CMK (cell line): ENCODE measurements around the gene SCRT2.
"Not testable (repeated sequence)": the region's sequence is repeated elsewhere in the genome, so short reads cannot be mapped to it uniquely, and the experiment has no call there.

Experiments
- DNase-seq: peaks from one replicate; pipeline ENCODE4 v3.0.0-alpha.2; 2010; ENCODE audit warnings: low read depth

The SCRT2 gene

DNA sequence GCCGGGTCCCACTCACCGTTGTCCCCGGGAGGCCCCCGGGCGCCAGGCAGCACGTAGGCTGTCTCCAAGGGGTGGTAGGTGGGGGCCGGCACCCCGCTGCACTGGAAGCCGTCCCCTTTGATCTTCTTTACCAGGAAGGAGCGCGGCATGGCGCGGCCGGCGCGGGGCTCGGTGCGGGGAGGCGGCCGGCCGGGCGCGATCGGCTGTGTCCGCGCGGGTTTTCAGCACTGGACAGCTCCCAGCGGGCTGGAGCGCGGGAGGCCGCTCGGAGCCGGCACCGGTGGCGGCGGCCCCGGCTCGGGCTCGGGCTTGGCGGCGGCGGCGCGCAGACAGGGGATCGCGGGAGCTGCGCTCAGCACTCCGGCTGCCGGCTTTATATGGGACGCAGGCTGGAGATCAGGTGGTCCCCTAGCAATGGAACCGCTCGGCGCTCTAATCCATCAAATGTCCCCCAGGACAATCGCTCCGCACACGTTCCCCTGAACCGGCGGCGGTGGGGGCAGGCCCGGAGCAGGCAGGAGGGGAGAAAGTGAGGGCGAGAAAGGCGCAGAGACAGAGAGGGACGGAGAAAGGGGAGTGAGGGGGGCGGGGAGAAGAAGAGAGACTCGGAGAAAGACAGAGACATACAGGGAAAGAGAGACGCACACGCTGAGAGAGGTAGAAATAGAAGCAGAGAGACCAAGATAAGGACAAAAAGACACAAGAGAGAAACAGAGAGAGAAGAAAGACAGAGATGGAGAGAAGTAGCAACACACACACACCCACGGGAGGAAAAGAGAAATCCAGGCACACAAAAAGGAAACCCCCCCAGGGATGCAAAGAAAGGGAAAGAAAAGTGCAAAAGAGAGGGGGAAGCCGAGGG is at the start of gene SCRT2:
SCRT2 (minus strand) TSS at position 350 of the 862 bp plus-strand sequence; CDS start at position 149, 201 bp downstream.
- DNase-seq, result peak; percentile 41

DNA sequence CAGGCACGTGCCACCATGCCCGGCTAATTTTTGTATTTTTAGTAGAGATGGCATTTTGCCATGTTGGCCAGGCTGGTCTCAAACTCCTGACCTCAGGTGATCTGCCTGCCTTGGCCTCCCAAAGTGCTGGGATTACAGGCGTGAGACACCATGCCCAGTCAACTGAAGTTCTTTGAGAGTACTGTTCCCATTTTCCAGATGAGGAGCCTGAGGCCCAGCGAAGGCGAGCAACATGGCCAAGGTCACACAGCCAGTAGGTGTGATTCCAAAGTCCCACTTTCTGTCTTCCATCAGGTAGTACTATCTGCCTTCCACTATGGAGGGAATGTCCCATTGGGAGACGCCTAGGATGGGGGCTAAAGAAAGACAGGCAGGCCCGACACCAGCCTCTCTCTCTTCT is 49.2 kb upstream of the SCRT2 start:
- not testable (repeated sequence) for DNase-seq

DNA sequence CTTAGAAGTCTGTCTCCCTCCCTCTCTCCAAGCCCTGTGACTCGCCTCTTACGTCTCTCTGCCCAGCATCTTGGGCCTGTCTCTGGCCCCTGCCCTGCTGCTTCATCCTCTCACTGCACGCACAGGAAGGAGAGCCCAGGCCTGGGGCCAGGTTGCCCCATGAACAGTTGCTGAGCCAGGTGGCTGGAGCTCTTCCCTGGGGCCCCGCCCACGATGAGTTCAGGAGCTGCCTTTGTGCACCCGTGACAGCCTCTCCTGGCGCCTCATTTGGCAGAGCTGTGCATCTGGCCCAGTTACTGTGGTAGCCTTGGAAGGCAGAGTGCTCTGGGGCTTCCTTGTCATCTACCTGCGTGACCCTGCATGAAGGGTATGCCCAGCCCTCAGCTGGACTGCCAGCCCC is 48.2 kb upstream of the SCRT2 start:
- DNase-seq, result no peak

DNA sequence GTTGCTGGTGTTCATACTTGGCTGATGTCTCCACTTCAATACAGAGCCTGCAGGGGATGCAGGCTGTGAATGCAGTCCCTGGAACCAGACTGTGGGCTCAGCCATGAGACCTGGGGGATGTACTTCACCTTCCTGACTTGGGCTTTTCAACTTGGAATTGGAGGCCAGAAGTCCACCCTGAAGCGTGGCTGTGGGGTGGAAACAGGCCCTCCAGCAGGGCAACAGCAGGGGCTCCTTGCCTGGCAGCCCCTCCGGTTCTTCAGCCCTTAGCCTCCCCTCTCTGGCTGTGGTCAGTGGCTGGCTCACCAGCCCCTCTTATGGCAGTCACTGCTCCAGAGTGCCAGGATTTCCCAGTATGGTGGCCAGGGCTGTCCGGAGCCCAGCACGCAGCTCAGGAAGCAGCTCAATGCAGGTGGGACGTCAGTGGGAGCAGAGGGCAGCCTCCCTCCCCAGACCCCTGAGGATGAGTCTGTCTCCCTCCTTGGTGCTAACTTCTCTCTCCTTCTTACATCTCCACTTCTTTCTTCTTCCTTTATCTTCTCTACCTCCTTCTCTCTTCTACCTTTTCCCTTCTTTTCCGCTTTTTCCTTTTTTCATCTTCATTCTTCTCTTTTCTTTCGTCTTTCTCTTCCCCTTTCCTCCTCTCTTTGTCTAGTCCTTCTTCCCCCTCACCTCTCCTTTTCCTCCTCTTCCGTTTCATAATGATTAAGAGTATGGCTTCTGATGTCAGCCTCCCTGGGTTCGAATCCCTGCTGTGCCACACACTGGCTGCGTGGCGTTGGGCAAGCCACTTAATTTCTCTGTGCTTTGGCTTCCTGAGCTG is 47.4 kb upstream of the SCRT2 start:
- DNase-seq, result no peak

DNA sequence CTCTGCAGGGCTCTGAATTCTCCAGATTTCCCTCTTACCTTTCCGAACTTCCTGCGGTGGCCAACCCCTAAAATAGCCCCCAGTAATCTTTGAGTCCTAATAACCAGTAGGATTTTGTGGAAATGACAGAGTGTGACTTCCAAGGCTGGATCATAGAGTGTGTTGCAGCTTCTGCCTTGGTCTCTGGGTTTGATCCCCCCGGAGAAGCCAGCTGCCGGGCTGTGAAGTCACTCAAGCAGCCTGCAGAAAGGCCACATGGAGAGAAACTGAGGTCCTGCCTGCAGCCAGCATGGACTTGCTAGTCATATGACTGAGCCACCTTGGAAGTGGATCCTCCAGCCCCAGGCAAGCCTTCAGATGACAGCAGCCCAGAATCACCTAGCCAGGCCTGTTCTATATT is 46.3 kb upstream of the SCRT2 start:
- DNase-seq, result no peak

DNA sequence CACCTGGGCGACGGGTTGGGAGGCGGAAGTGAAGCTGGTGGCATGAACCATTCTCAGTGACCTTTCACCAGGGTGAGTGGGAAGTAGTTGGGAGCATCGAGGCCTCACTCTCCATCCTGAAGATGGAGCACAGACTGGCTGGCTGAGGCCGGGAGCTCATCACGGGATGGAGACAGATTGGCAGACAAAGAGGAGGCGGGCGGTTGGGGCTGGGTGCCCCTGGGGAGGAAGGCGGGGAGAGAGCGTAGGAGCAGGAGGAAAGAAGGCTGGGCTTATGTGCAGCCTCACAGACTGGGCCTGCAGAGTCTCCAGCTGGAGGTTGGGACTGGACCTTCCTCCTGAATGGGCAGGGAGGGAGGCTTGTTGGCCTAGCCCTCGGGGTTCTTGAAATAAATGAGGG is 44.2 kb upstream of the SCRT2 start:
- DNase-seq, result no peak

DNA sequence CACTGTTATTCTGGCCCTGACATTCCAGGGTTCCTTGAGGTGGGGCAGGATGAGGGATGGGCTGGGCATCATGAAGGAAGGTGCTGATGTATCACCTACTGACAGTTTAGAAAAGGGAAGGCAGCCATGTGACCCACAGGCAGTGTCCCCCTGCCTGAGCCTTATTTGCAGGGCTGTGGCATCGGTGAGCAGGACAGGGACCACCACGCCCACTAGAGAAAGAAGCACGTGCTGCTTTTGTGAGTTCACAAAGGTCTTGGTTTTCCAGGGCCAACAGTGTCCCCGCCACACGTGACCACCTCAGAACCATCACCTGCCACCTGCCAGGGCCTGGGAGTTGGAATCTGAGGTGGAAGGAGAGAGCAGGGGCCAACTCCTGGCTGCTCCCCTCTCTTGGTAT is 43.5 kb upstream of the SCRT2 start:
- no peak for DNase-seq

DNA sequence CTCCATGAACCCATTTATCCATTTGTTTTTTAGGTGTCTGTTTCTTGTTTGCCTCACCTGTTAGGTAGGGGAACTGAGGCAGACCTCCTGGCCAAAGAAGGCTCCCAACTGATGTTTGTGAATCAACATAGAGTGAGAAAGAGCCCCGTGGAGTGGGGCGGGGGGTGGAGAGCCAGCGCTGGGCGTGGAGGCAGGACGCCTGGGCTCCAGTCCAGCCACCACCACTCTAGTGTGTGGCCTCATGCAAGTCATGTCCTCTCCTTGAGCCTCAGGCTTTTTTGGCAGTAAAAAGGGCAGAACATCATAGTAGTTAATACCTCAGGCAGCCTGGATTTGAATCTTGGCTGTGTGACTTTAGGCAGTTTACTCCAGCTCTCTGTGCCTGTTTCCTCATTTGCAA is 42.2 kb upstream of the SCRT2 start:
- DNase-seq, result no peak

DNA sequence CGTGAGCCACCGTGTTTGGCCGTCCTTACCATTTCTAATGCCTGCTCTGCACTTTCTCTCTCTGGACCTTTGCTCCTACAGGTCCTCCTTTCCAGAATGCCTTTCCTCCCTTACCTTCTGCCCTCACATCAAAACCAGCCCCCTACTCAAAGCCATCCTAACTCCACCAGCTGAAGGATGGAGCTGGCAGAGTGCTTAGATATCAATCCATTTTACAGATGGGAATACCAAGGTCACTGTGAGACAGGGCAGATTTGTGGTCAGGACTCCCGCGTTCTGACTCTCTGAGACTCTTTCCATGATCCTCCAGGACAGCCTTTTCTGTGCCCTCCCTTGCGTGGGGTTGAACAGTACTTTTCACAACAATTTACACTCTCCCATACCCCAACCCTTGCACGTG is 41.7 kb upstream of the SCRT2 start:
- DNase-seq, result no peak

DNA sequence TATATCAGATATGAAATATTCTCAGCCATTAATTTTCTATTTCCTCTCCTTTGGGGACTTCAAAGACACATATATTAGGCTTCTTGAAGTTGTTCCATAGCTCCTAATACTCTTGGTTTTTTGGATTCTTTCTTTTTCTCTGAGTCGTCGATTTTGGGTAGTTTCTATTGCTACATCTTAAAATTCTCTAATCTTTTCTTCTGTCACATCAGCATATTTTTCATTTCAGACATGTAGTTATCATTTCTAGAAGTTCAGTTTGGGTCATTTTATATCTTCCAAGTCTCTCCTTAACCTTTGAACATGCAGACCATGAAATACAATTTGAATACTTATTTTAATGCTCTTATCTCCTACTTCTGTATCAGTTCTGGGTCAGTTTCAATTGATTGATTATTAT is 38.9 kb upstream of the SCRT2 start:
- no peak for DNase-seq

DNA sequence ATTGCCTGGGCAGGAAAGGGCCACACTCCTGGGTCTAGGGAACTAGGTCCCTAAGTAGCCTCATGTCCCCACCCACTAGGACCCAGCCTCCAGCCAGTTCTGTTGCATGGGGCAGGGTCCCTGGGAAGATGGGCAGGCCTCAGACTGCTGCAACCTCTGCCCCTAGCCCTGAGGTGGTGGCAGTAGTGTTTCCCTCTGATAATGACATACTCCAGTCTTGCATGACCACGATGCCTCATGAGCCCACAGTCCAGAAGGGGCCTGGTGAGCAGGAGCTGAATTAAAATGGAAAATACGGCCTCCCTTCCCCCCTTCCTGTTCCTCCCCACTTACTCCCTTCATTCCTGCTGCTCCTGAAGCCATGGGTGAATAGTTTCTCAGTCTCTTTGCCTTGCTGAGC is 36.0 kb upstream of the SCRT2 start:
- DNase-seq, result no peak

DNA sequence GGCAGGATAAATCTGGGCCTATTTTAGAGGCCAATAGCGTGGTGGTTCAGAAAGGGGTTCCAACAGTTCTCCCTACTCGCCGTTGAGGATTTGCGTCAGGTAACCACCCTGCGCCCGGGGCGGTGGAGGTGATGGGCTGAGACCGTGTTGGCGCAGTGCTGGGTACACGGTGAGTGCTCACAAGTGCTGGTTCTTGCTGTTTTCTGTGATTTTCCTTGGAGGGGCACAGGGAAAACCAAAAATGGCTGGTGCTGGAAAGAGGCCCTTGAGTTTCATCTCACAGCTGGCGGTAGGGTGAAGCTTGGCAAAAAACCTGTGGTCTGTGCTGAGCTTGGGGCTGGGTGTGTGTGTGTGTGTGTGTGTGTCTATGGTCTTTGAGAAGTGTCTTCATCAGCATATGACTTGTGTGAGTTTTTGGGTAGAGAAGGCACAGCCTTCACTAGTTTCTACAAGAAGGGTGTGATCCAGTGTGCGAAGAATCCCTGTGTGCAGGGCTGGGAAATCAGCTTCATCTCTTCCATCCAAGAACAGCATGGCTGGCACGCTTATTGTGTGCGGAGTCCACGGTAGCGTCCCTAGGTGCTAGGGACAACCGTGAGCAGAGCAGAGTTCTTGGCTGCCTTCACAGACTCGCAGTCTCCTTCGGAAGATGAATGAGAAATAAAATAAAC is 35.3 kb upstream of the SCRT2 start:
- DNase-seq, result no peak

DNA sequence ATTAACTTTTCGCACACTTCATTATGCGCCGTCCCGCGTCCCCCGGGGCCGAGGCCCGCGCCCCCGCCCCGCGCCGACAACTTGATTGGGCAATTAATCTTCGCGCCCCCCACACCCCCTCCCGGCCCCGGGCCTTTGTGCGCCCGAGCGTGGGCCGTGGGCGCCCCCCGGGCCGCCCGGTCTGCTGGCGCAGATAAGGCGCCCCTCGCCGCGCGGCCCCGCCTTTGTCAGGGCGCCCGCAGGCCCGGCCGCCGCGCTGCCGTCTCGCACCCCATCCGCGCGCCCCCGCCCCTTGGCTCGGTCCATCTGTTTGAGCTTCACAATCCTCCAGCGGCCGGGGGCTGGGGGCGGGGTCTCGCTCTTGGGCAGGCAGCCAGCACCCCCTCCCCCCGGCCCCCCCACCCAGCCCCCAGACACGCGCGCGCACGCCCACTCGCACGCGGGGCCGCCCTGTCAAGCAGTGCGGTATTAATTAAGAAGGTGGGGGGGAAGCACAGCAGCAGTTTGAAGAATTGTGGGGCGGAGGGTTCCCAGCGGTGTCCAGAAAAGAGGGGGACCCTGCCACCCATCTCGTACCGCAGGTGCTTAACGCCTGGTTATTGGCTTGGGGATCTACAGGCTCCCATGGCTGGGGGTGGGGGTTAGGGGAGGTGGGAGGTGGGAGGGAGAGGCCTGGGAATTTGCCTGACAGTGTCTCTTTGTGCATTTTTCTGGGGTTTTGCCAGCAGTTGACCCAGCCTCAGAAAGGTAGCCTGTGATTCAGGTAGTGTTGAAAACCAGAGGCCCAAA is 34.6 kb upstream of the SCRT2 start:
- no peak for DNase-seq

DNA sequence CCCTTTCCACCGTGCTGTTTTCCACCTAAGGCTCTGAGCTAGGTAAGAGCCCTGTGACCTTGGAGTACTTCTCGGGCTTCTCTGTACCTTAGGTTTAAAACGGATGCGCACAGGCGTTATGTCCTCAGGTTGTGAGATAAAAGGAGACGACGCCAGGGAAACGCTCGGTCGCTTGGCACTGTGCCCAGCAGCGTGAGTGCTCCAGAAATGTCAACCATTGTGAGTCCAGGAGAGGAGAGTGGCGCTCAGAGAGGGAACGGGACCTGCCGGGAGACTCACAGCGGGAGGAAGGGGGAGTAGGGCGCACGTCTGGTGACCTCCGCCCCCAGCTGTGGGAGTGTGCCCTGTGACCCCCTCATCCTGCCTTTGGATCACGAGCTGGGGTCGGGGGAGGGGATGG is 33.8 kb upstream of the SCRT2 start:
- DNase-seq, result no peak

DNA sequence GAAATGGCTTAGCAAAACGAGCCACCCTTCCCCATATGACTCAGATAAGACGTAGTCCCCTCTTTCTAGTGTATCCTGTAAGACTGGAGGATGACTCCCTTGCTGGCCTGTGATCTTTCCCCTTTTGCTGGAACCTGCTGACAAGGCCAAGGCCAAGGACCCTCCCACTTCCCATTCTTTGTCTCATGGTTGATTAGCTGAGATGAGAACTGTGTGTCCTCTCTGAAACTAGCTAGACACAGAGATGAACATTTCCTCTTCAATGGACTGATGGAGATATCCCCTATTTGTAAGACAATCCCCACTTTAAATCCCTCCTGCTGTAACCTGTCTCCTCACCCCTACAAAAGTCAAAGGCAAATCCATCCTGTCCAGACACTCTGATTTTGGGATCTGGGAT is 33.4 kb upstream of the SCRT2 start:
- no peak for DNase-seq

DNA sequence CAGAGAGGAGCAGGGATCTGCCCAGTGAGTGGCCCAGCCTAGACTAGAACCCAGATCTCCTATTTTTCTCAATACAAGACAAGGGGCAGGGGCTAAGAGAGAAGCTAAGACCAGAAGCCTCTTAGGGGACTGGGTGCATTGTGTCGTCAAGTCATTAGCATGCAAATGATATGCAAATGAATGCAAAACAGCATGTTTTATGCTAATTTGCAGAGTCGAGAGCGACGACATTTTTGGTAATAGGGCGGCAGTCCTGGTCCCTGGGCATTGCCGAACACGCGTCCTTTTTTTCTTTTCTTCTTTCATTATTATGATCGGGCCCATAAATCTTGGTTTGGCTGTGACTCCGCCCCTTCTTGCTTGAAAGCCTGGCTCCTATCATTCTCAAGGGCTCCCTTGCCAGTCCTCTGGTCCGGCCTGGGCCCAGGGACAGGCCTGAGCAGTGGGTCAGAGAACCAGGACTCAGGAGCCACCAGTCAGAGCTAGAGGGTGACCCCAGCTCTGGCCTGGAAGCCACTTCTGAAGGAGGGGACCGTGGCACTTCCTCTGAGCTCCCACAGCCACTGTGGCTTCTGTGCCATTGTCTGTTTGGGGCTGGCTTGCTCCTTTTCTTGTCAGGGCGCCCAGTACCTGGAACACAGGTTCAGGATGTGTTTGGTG is 32.0 kb upstream of the SCRT2 start:
- no peak for DNase-seq

DNA sequence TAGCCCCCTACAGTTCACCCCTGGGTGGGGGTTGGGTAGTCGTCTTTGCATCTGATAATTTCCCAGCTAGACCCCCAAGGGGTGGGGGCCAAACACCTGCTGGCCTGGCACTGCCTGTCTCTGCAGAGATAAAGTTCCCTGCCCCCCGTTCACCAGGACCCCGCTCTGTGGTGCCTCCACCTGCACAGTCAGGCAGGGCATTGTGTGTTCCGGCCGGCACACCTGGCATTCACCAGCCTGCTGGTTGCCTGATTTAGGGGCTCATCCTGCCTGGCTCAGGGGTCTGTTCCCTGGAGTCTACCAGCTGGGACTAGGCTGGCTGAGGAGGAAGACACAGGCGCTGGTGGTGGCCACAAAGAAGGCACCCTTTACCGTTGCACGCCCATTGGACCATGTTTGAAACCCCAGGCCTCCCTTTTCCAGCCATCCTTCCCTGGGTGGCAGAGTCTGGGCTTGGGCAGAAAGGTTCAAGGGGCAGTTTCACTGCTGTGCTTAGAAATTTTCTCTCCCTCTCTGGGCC is 30.8 kb upstream of the SCRT2 start:
- DNase-seq, result no peak

DNA sequence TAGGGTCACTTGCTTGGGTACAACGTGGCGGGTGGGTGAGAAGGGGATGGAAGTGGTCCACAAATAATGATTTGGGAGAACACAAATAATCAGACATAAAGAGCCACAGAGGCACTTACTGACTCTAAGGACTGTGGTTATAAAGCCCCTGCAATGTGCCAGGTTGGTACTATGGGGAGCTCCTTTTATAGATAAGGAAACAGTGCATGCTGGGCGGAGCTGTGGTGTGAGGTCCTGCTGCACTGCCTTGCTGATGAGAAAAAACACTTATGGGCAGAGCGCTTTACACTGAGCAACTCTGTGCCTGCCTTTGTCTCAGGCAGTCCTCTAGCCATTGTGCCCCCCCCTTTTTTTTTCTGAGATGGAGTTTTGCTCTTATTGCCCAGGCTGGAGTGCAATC is 29.1 kb upstream of the SCRT2 start:
- DNase-seq, result no peak

DNA sequence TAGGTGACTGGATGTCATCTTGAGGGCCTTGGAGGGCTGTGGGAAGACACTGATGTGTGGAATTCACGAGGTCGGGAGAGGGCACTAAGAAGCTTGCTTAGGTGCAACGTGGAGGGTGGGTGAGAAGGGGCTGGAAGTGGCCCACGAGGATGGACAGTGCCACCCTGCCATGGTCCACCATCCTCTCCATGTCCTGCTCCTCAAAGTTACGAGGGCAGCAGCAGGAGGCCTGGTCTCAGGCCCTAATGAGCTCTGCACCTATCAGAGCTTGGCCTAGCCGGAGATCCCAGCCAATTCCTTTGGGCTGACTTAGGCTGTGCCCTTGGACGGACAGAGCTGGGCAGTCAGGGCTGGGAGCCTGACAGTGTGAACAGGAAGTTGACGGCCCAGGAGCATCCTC is 27.8 kb upstream of the SCRT2 start:
- no peak for DNase-seq

DNA sequence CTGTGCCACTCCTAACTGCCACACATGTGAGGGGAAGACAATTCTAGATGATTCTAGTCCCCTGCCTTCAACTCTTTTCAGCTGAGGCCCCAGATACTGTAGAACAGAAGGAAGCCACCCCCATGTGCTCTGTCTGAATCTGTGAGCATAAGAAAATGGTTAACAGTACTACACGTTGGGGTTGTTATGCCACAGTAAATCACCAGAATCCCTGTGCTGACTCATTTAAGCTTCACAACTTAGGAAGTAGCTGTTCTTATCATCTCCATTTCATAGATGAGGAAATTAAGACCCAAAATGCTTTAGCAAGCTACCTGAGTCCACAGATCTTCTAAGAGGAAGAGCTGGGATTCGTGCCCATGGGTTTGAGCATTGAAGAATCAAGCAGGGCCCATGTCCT is 27.4 kb upstream of the SCRT2 start:
- DNase-seq, result no peak
